ENCODE results near the gene PLEKHH3.

DNA sequence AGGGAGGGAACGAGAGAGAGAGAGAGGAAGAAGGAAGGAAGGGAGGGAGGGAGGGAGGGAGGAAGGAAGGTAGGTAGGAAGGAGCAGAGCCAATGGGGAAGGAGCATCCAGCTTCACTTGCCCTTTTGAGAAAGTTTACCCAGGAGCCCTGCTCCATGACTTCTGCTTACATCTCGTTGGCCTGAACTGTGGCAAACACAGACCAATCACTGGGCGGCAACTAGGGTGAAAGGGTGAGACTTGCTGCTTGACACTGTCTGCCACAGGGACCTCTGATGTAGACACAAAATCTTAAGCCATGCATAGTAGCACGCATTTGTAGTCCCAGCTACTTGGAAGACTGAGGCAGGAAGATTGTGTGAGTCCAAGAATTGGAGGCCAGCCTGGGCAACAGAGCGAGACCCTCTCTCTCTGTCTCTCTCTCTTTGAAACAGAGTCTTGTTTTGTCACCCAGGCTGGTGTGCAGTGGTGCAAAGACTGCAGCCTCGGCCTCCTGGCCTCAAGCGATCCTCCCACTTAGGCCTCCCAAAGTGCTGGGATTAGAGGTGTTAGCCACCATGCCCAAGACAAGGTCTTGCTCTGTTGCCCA, 37.2 kb downstream of the PLEKHH3 start:
- TF ChIP-seq, protein P1, sequence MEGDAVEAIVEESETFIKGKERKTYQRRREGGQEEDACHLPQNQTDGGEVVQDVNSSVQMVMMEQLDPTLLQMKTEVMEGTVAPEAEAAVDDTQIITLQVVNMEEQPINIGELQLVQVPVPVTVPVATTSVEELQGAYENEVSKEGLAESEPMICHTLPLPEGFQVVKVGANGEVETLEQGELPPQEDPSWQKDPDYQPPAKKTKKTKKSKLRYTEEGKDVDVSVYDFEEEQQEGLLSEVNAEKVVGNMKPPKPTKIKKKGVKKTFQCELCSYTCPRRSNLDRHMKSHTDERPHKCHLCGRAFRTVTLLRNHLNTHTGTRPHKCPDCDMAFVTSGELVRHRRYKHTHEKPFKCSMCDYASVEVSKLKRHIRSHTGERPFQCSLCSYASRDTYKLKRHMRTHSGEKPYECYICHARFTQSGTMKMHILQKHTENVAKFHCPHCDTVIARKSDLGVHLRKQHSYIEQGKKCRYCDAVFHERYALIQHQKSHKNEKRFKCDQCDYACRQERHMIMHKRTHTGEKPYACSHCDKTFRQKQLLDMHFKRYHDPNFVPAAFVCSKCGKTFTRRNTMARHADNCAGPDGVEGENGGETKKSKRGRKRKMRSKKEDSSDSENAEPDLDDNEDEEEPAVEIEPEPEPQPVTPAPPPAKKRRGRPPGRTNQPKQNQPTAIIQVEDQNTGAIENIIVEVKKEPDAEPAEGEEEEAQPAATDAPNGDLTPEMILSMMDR (optimal IDR thresholded peaks at IDR 0.05 in 1 of 3, IDR thresholded peaks at IDR 0.05 in 1 of 3, conservative IDR thresholded peaks at IDR 0.05 in 1 of 3; ENCODE audit: extremely low read depth in 1 of 3, insufficient read depth in 2 of 3, low read length in 3 of 3): no peak
- TF ChIP-seq EZH2 (IDR thresholded peaks at IDR 0.05; ENCODE audit: low read length): no peak
